Measurements from ENCODE around the gene PRKCB.

Gene PRKCB

DNA sequence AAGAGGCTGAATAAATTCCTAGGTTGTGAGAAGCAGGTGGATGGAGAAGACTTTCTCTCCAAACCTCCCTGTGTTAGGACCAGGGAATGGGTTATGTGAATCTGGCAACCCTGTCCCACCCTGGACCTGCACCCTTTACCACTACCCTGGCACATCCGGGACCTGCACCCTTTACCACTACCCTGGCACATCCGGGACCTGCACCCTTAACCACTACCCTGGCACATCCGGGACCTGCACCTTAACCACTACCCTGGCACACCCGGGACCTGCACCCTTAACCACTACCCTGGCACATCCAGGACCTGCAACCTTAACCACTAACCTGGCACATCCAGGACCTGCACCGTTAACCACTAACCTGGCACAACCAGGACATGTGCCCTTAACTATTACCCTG, 213.3 kb downstream of the PRKCB start:
- no peaks in the 10 kb centered on the region for H3K9me3 Mint-ChIP-seq
- peaks cover 64% of the 10 kb centered on the region for H3K27me3 Mint-ChIP-seq (ENCODE audit: low read depth, poor library complexity)
- no peaks in the 10 kb centered on the region for H3K4me1 Mint-ChIP-seq
- H3K27ac Mint-ChIP-seq: no peak overlapping the region
- TF ChIP-seq, protein P1, sequence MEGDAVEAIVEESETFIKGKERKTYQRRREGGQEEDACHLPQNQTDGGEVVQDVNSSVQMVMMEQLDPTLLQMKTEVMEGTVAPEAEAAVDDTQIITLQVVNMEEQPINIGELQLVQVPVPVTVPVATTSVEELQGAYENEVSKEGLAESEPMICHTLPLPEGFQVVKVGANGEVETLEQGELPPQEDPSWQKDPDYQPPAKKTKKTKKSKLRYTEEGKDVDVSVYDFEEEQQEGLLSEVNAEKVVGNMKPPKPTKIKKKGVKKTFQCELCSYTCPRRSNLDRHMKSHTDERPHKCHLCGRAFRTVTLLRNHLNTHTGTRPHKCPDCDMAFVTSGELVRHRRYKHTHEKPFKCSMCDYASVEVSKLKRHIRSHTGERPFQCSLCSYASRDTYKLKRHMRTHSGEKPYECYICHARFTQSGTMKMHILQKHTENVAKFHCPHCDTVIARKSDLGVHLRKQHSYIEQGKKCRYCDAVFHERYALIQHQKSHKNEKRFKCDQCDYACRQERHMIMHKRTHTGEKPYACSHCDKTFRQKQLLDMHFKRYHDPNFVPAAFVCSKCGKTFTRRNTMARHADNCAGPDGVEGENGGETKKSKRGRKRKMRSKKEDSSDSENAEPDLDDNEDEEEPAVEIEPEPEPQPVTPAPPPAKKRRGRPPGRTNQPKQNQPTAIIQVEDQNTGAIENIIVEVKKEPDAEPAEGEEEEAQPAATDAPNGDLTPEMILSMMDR (IDR thresholded peaks at IDR 0.05): no peak
- H3K36me3 Mint-ChIP-seq (ENCODE audit: low read depth): no peaks in the 10 kb centered on the region
- H3K4me3 Mint-ChIP-seq: no peak overlapping the region
- no peak for DNase-seq

DNA sequence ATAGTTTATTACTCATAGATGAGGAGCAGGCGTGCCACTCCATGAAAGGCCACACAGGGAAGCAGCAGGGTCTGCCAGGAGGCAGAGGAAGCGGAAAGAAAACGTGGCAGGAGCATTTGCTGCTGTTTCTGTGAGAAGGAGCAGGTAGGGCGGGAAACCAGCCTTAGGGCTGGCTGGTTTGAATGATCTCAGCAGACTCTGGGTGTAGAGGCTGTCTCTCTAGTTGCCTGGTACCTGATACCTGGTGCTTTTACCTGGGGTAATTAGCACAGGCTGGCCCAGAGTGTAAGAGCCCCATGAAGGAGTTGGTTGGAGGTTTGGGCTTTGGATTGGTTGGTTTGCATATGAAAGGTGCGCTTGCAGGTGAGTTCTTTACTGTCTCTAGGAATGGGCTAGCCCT, 215.3 kb downstream of the PRKCB start:
- H3K27me3 Mint-ChIP-seq (ENCODE audit: low read depth, poor library complexity): peaks cover 70% of the 10 kb centered on the region
- H3K36me3 Mint-ChIP-seq (ENCODE audit: low read depth): no peaks in the 10 kb centered on the region
- H3K27ac Mint-ChIP-seq: peak overlapping the region; percentile 54
- peaks cover 3% of the 10 kb centered on the region for H3K4me1 Mint-ChIP-seq
- H3K9me3 Mint-ChIP-seq: no peaks in the 10 kb centered on the region
- H3K4me3 Mint-ChIP-seq: no peak overlapping the region
- TF ChIP-seq, protein P1 (IDR thresholded peaks at IDR 0.05): no peak
- no peak for DNase-seq

DNA sequence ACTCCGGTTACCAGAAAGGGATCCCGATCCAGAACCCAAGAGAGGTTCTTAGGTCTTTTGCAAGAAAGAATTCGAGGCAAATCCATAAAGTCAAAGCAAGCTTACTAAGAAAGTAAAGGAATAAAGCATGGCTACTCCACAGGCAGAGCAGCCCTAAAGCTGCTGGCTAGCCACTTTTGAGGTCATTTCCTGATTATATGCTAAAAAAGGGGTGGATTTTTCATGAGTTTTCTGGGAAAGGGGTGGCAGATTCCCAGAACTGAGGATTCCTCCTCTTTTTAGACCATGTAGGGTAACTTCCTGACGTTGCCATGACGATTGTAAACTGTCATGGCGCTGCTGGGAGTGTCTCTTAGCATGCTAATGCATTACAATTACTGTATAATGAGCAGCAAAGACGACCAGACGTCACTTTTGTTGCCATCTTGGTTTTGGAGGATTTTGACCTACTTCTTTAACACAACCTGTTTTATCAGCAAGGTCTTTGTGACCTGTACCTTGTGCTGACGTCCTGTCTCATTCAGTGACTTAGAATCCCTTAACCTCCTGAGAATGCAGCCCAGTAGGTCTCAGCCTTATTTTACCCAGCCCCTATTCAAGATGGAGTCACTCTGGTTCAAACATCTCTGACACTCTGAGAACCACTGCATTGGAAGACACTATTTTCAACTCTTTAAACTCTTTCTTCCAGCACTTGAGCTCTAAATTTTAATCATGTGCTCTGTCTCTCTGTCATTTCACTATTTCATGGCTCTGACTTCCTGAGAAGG, 216.7 kb downstream of the PRKCB start:
- Mint-ChIP-seq H3K4me3 (no peak overlapping the region), H3K27me3 (ENCODE audit: low read depth, poor library complexity) (peaks cover 77% of the 10 kb centered on the region), H3K27ac (no peak overlapping the region), H3K9me3 (no peaks in the 10 kb centered on the region), H3K36me3 (ENCODE audit: low read depth) (no peaks in the 10 kb centered on the region), H3K4me1 (peaks cover 8% of the 10 kb centered on the region)
- TF ChIP-seq, protein P1 (IDR thresholded peaks at IDR 0.05): no peak
- no peak for DNase-seq

DNA sequence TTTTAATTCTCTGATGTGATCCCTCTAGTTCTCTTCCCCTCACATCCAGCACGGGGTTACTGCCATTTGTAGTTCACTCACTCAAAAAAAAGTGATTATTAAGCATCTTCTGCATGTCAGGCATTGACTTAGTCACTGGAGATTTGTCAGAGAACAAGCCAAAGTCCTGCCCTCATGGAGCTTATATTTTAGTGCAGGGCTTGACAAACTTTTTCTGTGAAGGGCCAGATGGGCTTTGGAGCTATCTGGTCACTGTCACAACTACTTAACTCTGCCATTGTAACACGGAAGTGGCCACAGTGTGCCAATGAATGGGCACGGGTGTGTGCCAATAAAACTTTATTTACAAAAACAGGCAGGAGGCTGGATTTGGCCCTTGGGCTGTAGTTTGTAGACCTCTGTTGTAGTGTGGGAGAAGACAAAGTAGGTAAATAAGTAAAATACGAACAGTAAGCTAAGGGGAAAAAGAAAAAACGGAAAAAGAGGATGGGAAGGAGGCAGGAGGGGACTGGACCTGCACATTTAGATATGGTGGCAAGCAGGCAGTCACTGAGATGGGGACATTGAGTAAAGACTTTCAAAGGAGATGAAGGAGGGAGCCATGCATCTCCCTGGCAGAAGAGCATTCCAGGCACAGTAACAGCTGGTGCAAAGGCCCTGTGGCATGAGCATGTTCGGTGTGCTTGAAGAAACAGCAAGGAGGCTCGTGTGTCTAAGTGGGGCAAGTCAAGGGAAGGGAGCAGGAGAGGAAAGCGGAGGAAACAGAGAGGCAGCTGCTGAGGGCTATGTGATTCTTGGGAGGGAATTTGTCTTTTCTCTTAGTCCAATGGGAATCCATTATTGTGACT, 217.5 kb downstream of the PRKCB start:
- Mint-ChIP-seq H3K27ac (no peak overlapping the region), H3K4me3 (no peak overlapping the region), H3K4me1 (peaks cover 8% of the 10 kb centered on the region), H3K27me3 (ENCODE audit: low read depth, poor library complexity) (peaks cover 72% of the 10 kb centered on the region), H3K36me3 (ENCODE audit: low read depth) (no peaks in the 10 kb centered on the region), H3K9me3 (no peaks in the 10 kb centered on the region)
- TF ChIP-seq, protein P1 (IDR thresholded peaks at IDR 0.05): no peak
- DNase-seq: no peak

DNA sequence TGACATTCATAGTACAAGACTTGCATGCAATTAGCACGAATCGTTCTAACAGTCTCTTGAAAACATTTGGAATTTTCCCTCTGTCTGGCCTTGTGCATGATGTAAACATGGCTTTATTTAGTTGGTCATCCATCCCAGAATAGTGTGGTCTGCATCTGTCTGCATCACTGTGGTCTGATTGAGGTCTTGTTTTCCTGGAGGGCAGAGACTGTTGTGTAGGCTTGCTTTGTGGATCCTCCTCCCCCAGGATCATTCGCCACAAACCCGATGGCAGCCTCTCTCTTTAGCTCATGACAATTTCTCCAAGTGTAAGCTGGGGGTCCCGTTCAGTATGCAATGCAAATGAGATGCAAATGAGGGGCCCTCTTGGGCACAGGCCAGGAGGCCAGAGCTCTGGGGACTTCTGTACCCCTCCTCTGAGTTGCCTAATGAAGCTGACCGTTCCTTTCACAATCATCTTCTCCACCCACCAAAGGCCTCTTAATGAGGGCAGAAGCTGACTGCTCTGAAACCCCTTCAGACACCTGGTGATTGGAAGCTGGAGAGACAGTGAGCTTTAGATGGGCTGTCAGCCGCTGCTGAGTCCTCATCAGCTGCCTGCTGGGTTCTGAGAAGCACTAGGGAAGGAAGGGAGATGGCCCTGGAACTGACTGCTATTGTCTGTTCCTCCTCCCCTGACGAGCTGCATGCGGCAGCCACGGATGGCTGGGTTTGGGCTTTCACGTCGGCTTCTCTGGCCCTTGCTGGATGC, 219.1 kb downstream of the PRKCB start:
- peaks cover 69% of the 10 kb centered on the region for H3K27me3 Mint-ChIP-seq (ENCODE audit: low read depth, poor library complexity)
- no peaks in the 10 kb centered on the region for H3K36me3 Mint-ChIP-seq (ENCODE audit: low read depth)
- no peak overlapping the region for H3K4me3 Mint-ChIP-seq
- TF ChIP-seq, protein P1 (IDR thresholded peaks at IDR 0.05): no peak
- no peak overlapping the region for H3K27ac Mint-ChIP-seq
- H3K9me3 Mint-ChIP-seq: no peaks in the 10 kb centered on the region
- H3K4me1 Mint-ChIP-seq: peaks cover 8% of the 10 kb centered on the region
- DNase-seq: peak; percentile 37
